Lower lobe of right lung (tissue), 2 donors: ENCODE data around the gene RS1. TPM values are rescaled to one million over a fixed set of nuclear protein-coding genes. Genes with fewer than 3 reads are reported as not detected.

ENCODE experiments used
- ATAC-seq, 2 donors: fragments of 200-7000 bp; cut with Tn5 transposase; one replicate each; pipeline ENCODE4 v1.9.1; 2020 to 2022; ENCODE audit warnings: mild to moderate bottlenecking in 2 of 2, moderate library complexity in 2 of 2
- DNase-seq: peaks from one replicate; pipeline ENCODE4 v3.0.0-alpha.2; 2020
- H3K27ac ChIP-seq: fragments of 200-600 bp; one replicate; pipeline ENCODE4 v1.8.0; 2022
- H3K27me3 ChIP-seq: fragments of 200-600 bp; one replicate; pipeline ENCODE4 v1.8.0; 2022; ENCODE audit warnings: low read depth
- H3K36me3 ChIP-seq: fragments of 200-600 bp; one replicate; pipeline ENCODE4 v1.8.0; 2022; ENCODE audit warnings: mild to moderate bottlenecking
- H3K4me1 ChIP-seq: fragments of 200-600 bp; one replicate; pipeline ENCODE4 v1.8.0; 2022
- H3K4me3 ChIP-seq: fragments of 200-600 bp; one replicate; pipeline ENCODE4 v1.8.0; 2022; ENCODE audit warnings: mild to moderate bottlenecking
- H3K9me3 ChIP-seq: fragments of 200-600 bp; one replicate; pipeline ENCODE4 v1.8.0; 2022
- intact Hi-C: fragments of 100-400 bp; cut with DNase I; formaldehyde crosslinking; loops from one replicate; pipeline ENCODE4 v1.11.0; 2022
- total RNA-seq: library from RNA; stranded (reverse); fragmentation: NEBNext Ultra II Directional; extraction: Animal tissue kit (Norgen Biotek cat#: 25700); gene quantifications from one replicate; pipeline ENCODE4 v1.2.1, GENCODE V29; 2021
- TF ChIP-seq, protein P1 (sequence below): fragments of 200-600 bp; IDR thresholded peaks from one replicate; pipeline ENCODE4 v1.8.0; 2022; ENCODE audit warnings: antibody characterized with exemption, mild to moderate bottlenecking
- donor health status: DM: no; HTN: yes; CAD: no; lungs with severe emphysema.

RS1 gene
- total RNA-seq, 1 donor from 2014 or later: 3.9 TPM

DNA sequence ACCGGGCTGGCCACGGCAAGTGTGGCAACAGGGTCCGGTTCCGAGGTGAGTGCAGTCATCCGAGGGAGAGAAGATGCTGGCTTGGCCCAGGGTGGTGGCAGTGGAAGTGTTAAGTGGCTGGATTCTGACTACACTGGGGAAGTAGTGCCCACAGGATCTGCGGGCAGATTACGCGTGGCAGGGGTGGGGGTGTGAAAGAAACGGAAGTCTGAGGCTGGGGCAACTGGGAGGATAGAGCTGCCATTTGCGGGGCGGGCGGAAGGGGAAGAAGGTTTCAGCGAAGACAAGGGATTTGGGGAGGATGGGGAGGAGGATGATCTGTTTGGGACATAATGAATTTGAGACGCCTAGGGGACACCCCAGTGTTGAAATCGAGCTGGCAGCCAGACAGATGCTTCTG lies 5.3 kb downstream of the RS1 start:
- Histone ChIP-seq H3K36me3 (no peaks in the 10 kb centered on the region), H3K4me3 (no peak overlapping the region), H3K27me3 (no peaks in the 10 kb centered on the region), H3K9me3 (no peaks in the 10 kb centered on the region), H3K27ac (no peak overlapping the region), H3K4me1 (no peaks in the 10 kb centered on the region)
- intact Hi-C loops: no loop called here
- TF ChIP-seq, protein P1, sequence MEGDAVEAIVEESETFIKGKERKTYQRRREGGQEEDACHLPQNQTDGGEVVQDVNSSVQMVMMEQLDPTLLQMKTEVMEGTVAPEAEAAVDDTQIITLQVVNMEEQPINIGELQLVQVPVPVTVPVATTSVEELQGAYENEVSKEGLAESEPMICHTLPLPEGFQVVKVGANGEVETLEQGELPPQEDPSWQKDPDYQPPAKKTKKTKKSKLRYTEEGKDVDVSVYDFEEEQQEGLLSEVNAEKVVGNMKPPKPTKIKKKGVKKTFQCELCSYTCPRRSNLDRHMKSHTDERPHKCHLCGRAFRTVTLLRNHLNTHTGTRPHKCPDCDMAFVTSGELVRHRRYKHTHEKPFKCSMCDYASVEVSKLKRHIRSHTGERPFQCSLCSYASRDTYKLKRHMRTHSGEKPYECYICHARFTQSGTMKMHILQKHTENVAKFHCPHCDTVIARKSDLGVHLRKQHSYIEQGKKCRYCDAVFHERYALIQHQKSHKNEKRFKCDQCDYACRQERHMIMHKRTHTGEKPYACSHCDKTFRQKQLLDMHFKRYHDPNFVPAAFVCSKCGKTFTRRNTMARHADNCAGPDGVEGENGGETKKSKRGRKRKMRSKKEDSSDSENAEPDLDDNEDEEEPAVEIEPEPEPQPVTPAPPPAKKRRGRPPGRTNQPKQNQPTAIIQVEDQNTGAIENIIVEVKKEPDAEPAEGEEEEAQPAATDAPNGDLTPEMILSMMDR: no peak
- ATAC-seq (peak in 1 of 2 donors; percentile 50), DNase-seq (peak; percentile 63)

DNA sequence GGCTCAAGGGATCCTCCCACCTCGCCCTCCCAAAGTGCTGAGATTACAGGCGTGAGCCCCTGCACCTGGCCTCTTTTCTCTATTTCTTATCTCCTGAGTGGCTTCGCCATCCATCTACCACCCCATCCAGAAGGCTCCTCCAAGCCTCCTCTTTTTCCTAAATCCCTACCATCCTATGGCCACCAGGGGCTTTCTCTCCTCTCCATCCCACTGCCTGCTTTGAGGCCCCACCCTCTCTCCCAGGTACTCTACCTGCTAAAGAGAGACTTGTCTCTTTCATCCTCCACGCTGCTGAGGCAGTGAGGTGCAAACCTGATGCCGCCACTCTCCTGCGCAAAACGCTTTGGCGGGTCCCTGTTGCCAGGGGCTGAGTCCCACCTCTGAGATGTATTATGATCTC lies 7.0 kb downstream of the RS1 start:
- no peaks in the 10 kb centered on the region for H3K36me3 ChIP-seq
- intact Hi-C loops: no loop called here
- H3K4me3 ChIP-seq: no peak overlapping the region
- ATAC-seq (no peak), DNase-seq (no peak)
- no peak overlapping the region for H3K27ac ChIP-seq
- no peaks in the 10 kb centered on the region for H3K9me3 ChIP-seq
- TF ChIP-seq, protein P1: no peak
- H3K4me1 ChIP-seq: no peaks in the 10 kb centered on the region
- no peaks in the 10 kb centered on the region for H3K27me3 ChIP-seq

DNA sequence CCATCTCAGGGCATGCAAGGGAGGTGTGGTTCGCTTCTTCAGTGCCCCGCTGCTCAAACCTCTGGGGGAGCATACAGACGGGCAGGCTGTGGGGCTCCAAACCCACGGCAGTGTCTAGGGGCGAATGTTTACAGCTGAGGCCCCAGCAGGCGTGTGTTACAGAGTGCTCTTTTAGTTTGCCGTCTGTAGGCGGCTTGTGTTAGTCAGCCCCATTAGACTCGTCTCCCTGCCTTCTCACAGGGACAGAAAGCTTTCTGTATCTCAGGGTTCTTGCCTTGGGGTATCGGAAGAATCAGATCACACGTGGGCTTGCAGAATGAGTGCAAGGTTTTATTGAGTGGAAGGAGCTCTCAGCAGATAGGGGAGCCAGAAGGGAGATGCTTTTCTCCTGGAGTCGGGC lies 10.6 kb downstream of the RS1 start:
- H3K4me3 ChIP-seq: no peak overlapping the region
- H3K9me3 ChIP-seq: no peaks in the 10 kb centered on the region
- intact Hi-C loops: no loop called here
- no peaks in the 10 kb centered on the region for H3K27me3 ChIP-seq
- no peak overlapping the region for H3K27ac ChIP-seq
- no peaks in the 10 kb centered on the region for H3K36me3 ChIP-seq
- ATAC-seq (no peak), DNase-seq (no peak)
- H3K4me1 ChIP-seq: no peaks in the 10 kb centered on the region
- TF ChIP-seq, protein P1: no peak

DNA sequence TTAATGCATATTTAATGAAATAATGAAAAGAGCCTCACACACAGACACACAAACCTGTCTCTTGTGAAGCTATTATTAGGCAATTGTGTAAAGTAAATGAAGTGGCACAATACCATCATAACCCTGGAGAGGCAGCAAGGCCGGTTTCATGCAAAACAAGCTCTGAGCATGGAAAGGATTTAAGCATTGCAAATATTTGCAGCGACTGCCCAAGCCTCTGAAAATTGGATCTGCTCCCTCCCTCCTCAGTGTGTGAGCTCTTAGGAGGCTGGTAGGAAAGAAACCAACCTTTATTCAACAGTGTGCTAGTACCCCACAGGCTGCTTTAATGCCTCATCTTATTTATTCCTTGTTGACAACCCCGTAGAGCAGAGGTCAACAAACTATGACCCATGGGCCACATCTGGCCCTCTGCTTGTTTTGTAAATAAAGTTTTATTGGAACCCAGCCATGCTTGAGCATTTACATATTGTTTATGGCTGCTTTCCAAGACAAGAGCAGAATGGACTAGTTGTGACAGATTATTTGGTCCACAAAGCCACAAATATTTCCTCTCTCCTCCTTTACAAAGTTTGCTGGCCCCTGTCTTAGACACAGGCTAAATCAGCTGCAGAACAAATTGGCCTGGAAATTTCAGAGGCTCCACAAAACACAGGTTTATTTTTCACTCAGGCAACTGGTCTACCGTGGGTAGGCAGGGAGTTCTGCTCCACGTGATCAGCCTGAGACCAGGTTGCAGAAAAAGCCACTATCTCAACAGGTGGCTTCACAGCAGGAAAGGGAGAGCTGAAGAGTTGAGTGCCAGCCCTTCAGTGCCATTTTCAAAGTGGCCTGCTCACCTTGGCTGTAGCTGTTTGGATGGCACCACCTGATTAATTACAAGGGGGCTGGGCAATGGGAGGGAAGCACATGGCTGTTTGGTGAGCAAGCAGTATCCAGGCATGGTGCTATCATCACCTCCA lies 16.8 kb downstream of the RS1 start:
- no peak overlapping the region for H3K4me3 ChIP-seq
- intact Hi-C loops: no loop called here
- no peaks in the 10 kb centered on the region for H3K27me3 ChIP-seq
- DNase-seq (no peak), ATAC-seq (peak in 1 of 2 donors; percentile 48)
- TF ChIP-seq, protein P1: no peak
- no peaks in the 10 kb centered on the region for H3K36me3 ChIP-seq
- H3K4me1 ChIP-seq: no peaks in the 10 kb centered on the region
- no peak overlapping the region for H3K27ac ChIP-seq
- no peaks in the 10 kb centered on the region for H3K9me3 ChIP-seq

GRCh38 chrX:18652636-18653035 lies 19.3 kb downstream of the RS1 start:
- TF ChIP-seq, protein P1: no peak
- no peak overlapping the region for H3K4me3 ChIP-seq
- no peaks in the 10 kb centered on the region for H3K27me3 ChIP-seq
- H3K27ac ChIP-seq: no peak overlapping the region
- DNase-seq: no peak
- intact Hi-C loops: no loop called here
- no peaks in the 10 kb centered on the region for H3K4me1 ChIP-seq
- H3K9me3 ChIP-seq: no peaks in the 10 kb centered on the region
- ATAC-seq: no peak
- no peaks in the 10 kb centered on the region for H3K36me3 ChIP-seq
